Common myeloid progenitor, CD34-positive (primary cell): ENCODE data around the gene EI24. TPM values are rescaled to one million over a fixed set of nuclear protein-coding genes. Genes with fewer than 3 reads are reported as not detected.
A peak's percentile ranks its signal among the peaks of the same experiment; 100 is the strongest.
"Not testable (repeated sequence)": the region's sequence is repeated elsewhere in the genome, so short reads cannot be mapped to it uniquely, and the experiment has no call there.

ENCODE experiments used
- CTCF ChIA-PET: fragments of 350-600 bp; sonication (Branson Sonifier 250); formaldehyde crosslinking; loops from one replicate; lab custom pipeline; 2021; ENCODE audit warnings: antibody characterized with exemption; lab: Charles Lee
- POLR2A ChIA-PET: fragments of 350-600 bp; sonication (Branson Sonifier 250); formaldehyde crosslinking; loops from one replicate; lab custom pipeline; 2021; ENCODE audit warnings: antibody characterized with exemption; lab: Charles Lee
- DNase-seq, 3 donors: peaks; one replicate each; pipeline versions ENCODE4 v3.0.0 to v3.0.0-alpha.2; 2013
- H3K27ac ChIP-seq, 2 experiments: 1 replicate in 1 of 2; 2 replicates in 1 of 2; pipeline ENCODE4 v1.7.0; 2013; ENCODE audit warnings: inconsistent platforms in 2 of 2, low read length in 2 of 2, mild to moderate bottlenecking in 2 of 2, low read depth in 1 of 2, moderate library complexity in 1 of 2; ENCODE audit not compliant: severe bottlenecking in 2 of 2, insufficient read depth in 1 of 2, poor library complexity in 1 of 2
- H3K27me3 ChIP-seq, 5 experiments: replicated peaks in 2 of 5; 1 replicate in 3 of 5; 2 replicates in 2 of 5; pipeline versions ENCODE4 v1.6.1 to v1.7.0; 2013; ENCODE audit warnings: low read length in 4 of 5, mild to moderate bottlenecking in 2 of 5, moderate library complexity in 2 of 5, inconsistent platforms in 1 of 5; ENCODE audit not compliant: insufficient read depth in 5 of 5, control insufficient read depth in 4 of 5
- H3K36me3 ChIP-seq, 4 experiments: 1 replicate in 2 of 4; 2 replicates in 2 of 4; pipeline versions ENCODE4 v1.6.1 to v1.7.0; 2013; ENCODE audit warnings: low read length in 3 of 4, control low read depth in 1 of 4, mild to moderate bottlenecking in 1 of 4; ENCODE audit not compliant: control insufficient read depth in 4 of 4, insufficient read depth in 4 of 4
- H3K4me1 ChIP-seq, 4 experiments: 1 replicate in 3 of 4; 2 replicates in 1 of 4; pipeline versions ENCODE4 v1.6.1 to v1.7.1; 2013; ENCODE audit warnings: low read length in 3 of 4, mild to moderate bottlenecking in 3 of 4, control low read depth in 1 of 4, inconsistent platforms in 1 of 4, moderate library complexity in 1 of 4; ENCODE audit not compliant: control insufficient read depth in 4 of 4, insufficient read depth in 4 of 4; ENCODE audit errors: control extremely low read depth in 1 of 4
- H3K4me3 ChIP-seq, 7 experiments: 1 replicate in 4 of 7; 2 replicates in 3 of 7; pipeline versions ENCODE4 v1.5.1 to v1.7.0; 2013; ENCODE audit warnings: mild to moderate bottlenecking in 7 of 7, low read length in 6 of 7, moderate library complexity in 6 of 7, inconsistent platforms in 2 of 7, low read depth in 2 of 7, control low read depth in 1 of 7; ENCODE audit not compliant: insufficient read depth in 4 of 7, control insufficient read depth in 1 of 7; ENCODE audit errors: extremely low read depth in 1 of 7
- H3K9me3 ChIP-seq, 5 experiments: 1 replicate in 4 of 5; 2 replicates in 1 of 5; pipeline versions ENCODE4 v1.6.1 to v1.7.1; 2013; ENCODE audit warnings: low read length in 4 of 5, mild to moderate bottlenecking in 2 of 5, inconsistent platforms in 1 of 5, low read depth in 1 of 5, moderate library complexity in 1 of 5; ENCODE audit not compliant: control insufficient read depth in 4 of 5, insufficient read depth in 2 of 5; ENCODE audit errors: control extremely low read depth in 1 of 5
- WGBS: methylation state at CpG from one replicate; pipeline ENCODE4 v1.1.5; 2013; ENCODE audit not compliant: insufficient coverage; 5-methylcytosine and 5-hydroxymethylcytosine counted together
- polyA plus RNA-seq: library from polyadenylated mRNA; unstranded; fragments of 120-200 nt; gene quantifications from one replicate; pipeline ENCODE4 v1.2.1, GENCODE V29; 2013

Gene EI24
- 43.7 TPM for polyA plus RNA-seq

DNA sequence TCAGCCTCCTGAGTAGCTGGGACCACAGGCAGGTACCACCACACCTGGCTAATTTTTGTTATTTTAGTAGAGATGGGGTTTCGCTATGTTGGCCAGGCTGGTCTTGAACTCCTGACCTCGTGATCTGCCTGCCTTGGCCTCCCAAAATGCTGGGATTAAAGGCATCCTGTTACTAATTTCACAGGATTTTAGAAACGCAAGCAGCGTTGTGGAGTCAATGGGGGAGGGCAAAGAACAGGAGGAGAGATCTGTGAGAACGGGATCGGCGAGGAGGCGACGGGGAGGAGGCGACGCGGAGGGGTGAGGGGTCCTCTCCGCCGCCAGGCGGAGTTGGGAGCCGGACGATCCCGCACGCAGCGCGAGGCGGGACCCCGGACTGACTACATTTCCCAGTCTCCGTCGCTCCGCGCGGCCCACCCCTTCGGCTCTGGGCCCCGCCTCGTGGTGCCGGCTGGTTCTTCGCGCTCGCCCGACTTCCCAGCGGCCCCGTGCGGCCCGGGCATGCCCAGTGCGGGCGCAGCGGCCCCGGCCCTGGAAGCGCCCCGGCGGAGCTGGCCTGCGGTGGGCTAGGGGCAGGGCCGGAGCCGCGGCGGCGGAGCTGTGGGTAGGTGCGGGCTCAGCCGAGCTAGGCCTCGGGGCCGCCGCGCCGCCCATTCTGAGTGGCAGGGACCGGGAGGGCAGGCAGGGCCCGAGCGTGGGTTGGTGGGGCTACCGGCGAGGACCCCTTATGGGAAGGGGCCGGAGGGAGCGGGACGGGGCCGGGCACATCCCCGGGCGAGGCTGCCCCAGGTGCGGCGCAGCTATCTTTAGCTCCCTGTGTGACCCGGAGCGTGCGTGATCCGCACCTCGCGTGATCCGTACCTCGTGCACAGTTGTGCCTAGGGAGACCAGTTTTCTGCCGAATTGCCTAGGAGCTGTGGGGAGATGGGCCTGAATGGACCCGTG lies at the start of gene EI24:
Gene EI24, plus strand, starts transcription at position 508 of the 945 bp plus-strand sequence. CDS start 3,051 bp downstream, outside the sequence.
- peak within 1 kb of the TSS; percentile 58 to 77 for H3K27ac ChIP-seq
- H3K4me1 ChIP-seq = peaks cover 6 to 16% (median 13%) of the 10 kb centered on the region in 4 experiments
- H3K9me3 ChIP-seq = peaks cover 0 to 6% (median 0%) of the 10 kb centered on the region in 5 experiments
- H3K27me3 ChIP-seq = no peaks in the 10 kb centered on the region
- ChIA-PET CTCF (interaction anchor here (1.0 to 3.0 kb wide), 8 partner anchors 9 to 101 kb away, joined by 3 to 22 read pairs (median 4); partner anchors contain the start of gene STT3A), POLR2A (interaction anchor here (0.8 to 1.9 kb wide), 3 partner anchors 18 to 26 kb away, joined by 3 to 11 read pairs (median 4); partner anchors contain the start of gene STT3A)
- WGBS = under 1% methylated on average over 77 of the region's 83 CpGs
- peak within 1 kb of the TSS; percentile 57 to 88 (median 74) for H3K4me3 ChIP-seq
- peak; percentile 91 to 93 (median 92) for DNase-seq
- H3K36me3 ChIP-seq = peaks cover 0 to 15% (median 7%) of the 10 kb centered on the region in 4 experiments

DNA sequence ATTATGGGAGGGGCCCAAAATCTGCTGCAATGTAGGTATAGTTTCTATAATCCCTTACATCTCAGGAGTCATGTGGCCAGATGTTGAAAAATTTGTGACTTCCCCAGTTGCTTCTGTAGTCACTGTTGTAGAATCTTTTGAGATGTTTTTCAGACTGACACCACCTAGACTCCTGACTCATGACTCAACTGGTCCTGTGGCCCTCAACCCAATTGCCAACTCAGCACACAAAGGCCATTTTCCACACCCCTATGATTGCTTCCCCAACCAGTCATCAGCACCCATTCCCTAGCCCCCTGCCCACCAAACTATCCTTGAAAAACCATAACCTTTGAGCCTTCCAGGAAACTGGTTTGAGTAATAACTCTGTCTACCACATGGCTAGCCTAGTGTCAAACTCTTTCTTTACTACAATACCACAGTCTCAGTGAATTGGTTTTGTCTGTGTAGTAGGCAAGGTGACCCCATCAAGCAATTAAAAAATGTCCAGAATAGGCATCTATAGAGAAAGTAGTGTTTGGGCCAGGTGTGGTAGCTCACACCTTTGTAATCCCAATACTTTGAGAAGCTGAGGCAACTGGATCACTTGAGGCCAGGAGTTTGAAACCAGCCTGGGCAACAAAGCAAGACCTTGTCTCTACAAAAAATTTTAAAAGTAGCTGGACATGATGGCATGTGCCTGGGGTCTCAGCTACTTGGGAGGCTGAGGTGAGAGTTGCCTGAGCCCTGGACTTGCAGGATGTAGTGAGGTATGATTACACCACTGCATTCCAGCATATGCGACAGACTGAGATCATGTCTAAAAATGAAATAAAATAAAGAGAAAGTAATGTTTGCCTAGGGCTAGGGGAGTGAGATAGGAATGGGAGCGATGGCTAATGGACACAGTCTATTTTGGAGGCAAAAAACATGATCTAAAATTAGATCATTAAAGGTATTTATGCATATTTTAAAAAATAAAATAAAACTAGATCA lies 49.1 kb upstream of the EI24 start:
- Histone ChIP-seq H3K27ac (no peak overlapping the region), H3K4me1 (peaks cover 0 to 15% (median 0%) of the 10 kb centered on the region in 4 experiments), H3K9me3 (peaks cover 0 to 24% (median 19%) of the 10 kb centered on the region in 5 experiments), H3K4me3 (no peak overlapping the region), H3K27me3 (peaks cover 0 to 23% (median 0%) of the 10 kb centered on the region in 5 experiments), H3K36me3 (no peaks in the 10 kb centered on the region)
- ChIA-PET POLR2A (no interaction called here), CTCF (no interaction called here)
- no CpG with 5 or more reads among the region's 2 CpGs for WGBS
- no peak for DNase-seq

- peaks cover 0 to 19% (median 5%) of the 10 kb centered on the region in 5 experiments for H3K9me3 ChIP-seq
- H3K27me3 ChIP-seq = peaks cover 0 to 3% (median 0%) of the 10 kb centered on the region in 5 experiments
- CTCF ChIA-PET = no interaction called here
- DNase-seq = no peak
- H3K4me1 ChIP-seq = no peaks in the 10 kb centered on the region
- POLR2A ChIA-PET = no interaction called here
- no peak overlapping the region for H3K27ac ChIP-seq
- 88% methylated on average over 3 of the region's 5 CpGs for WGBS
- no peaks in the 10 kb centered on the region for H3K36me3 ChIP-seq
- H3K4me3 ChIP-seq = no peak overlapping the region
Measured at GRCh38 chr11:125525303-125525702, 44.0 kb upstream of the EI24 start.

- no peak overlapping the region for H3K4me3 ChIP-seq
- H3K36me3 ChIP-seq = no peaks in the 10 kb centered on the region
- H3K27me3 ChIP-seq = peaks cover 0 to 2% (median 0%) of the 10 kb centered on the region in 5 experiments
- ChIA-PET CTCF (no interaction called here), POLR2A (no interaction called here)
- DNase-seq = peak in 1 of 3 donors; percentile 7
- 95% methylated on average over 2 of the region's 3 CpGs for WGBS
- H3K9me3 ChIP-seq = no peaks in the 10 kb centered on the region
- no peaks in the 10 kb centered on the region for H3K4me1 ChIP-seq
- H3K27ac ChIP-seq = no peak overlapping the region
Measured at GRCh38 chr11:125532668-125533067, 36.6 kb upstream of the EI24 start.

- no peak for DNase-seq
- POLR2A ChIA-PET = no interaction called here
- H3K9me3 ChIP-seq = no peaks in the 10 kb centered on the region
- peaks cover 0 to 2% (median 0%) of the 10 kb centered on the region in 5 experiments for H3K27me3 ChIP-seq
- no peaks in the 10 kb centered on the region for H3K36me3 ChIP-seq
- 90% methylated on average over 1 of the region's 1 CpG for WGBS
- no peak overlapping the region for H3K4me3 ChIP-seq
- no peak overlapping the region for H3K27ac ChIP-seq
- no peaks in the 10 kb centered on the region for H3K4me1 ChIP-seq
- CTCF ChIA-PET = no interaction called here
Measured at GRCh38 chr11:125535585-125535984, 33.7 kb upstream of the EI24 start.

- H3K4me1 ChIP-seq, H3K4me3 ChIP-seq, H3K36me3 ChIP-seq, CTCF ChIA-PET, DNase-seq, H3K27ac ChIP-seq, POLR2A ChIA-PET, H3K27me3 ChIP-seq, H3K9me3 ChIP-seq: not testable (repeated sequence)
- no CpG with 5 or more reads among the region's 19 CpGs for WGBS
Measured at GRCh38 chr11:125536834-125537233, 32.4 kb upstream of the EI24 start.
